Muscle of leg (tissue), 11 donors: ENCODE results near the gene MAST3. TPM values are rescaled to one million over a fixed set of nuclear protein-coding genes. Genes with fewer than 3 reads are reported as not detected.

ENCODE experiments used
- DNase-seq: peaks from one replicate; pipeline ENCODE4 v3.0.0; 2013
- H3K27ac ChIP-seq: one replicate; pipeline ENCODE4 v1.5.1; 2013; ENCODE audit warnings: mild to moderate bottlenecking, low read length, control low read depth
- H3K27me3 ChIP-seq: one replicate; pipeline ENCODE4 v1.6.1; 2013; ENCODE audit warnings: low read length; ENCODE audit not compliant: control insufficient read depth, insufficient read depth
- H3K36me3 ChIP-seq: one replicate; pipeline ENCODE4 v1.6.1; 2013; ENCODE audit warnings: low read length; ENCODE audit not compliant: control insufficient read depth, insufficient read depth
- H3K4me1 ChIP-seq: one replicate; pipeline ENCODE4 v1.6.1; 2013; ENCODE audit warnings: low read length; ENCODE audit not compliant: control insufficient read depth, insufficient read depth
- H3K4me3 ChIP-seq: one replicate; pipeline ENCODE4 v1.5.1; 2013; ENCODE audit warnings: low read length, control low read depth
- H3K9me3 ChIP-seq: replicated peaks from 2 replicates; pipeline ENCODE4 v1.6.1; 2013; ENCODE audit warnings: low read depth, low read length; ENCODE audit not compliant: control insufficient read depth
- WGBS: methylation state at CpG from one replicate; pipeline ENCODE4 v1.1.5; 2013; ENCODE audit warnings: missing lambda C conversion rate; ENCODE audit not compliant: insufficient coverage; 5-methylcytosine and 5-hydroxymethylcytosine counted together
- polyA plus RNA-seq, 8 donors: library from polyadenylated mRNA; unstranded; fragments of 120-200 nt; gene quantifications; one replicate each; pipeline versions ENCODE4 v1.2.1 to v1.2.3, GENCODE V29; 2013; ENCODE audit warnings: inconsistent platforms in 1 of 8, low replicate concordance in 1 of 8; ENCODE audit not compliant: insufficient read length in 8 of 8, insufficient read depth in 1 of 8
- total RNA-seq: library from RNA; stranded (reverse); fragments of 120-200 nt; gene quantifications from one replicate; pipeline ENCODE4 v1.2.4, GENCODE V29; 2013

MAST3 gene
- total and polyA plus RNA-seq, 9 donors: 3.4 to 12.2 (median 7.6) TPM

- DNase-seq: peak; percentile 37
- Histone ChIP-seq H3K4me3 (peak overlapping the region; percentile 87), H3K27ac (peak overlapping the region; percentile 84), H3K4me1 (peaks cover 20% of the 10 kb centered on the region), H3K9me3 (no peaks in the 10 kb centered on the region), H3K36me3 (peaks cover 18% of the 10 kb centered on the region), H3K27me3 (no peaks in the 10 kb centered on the region)
- WGBS: 5% methylated on average over 32 of the region's 46 CpGs
Measured at GRCh38 chr19:18193388-18194180, 96.0 kb downstream of the MAST3 start.

DNA sequence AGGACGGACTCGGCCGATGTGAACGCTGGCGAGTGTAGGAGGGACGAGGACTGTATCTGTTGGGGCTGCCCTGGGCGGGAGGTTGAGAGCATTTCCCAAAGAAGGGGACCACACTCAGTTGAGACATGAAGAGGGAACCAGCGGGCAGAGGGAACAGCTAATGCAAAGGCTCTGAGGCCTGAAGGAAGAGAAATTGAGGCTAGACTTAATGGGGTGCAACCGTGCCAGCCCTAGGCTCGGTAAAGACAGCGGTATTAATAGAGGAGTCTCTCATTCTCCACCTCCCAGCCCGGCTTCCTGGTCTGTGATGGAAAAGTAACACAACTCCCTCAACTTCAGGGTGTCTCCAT, 96.6 kb downstream of the MAST3 start:
- Histone ChIP-seq H3K36me3 (peaks cover 23% of the 10 kb centered on the region), H3K27ac (peak overlapping the region; percentile 7), H3K27me3 (no peaks in the 10 kb centered on the region), H3K9me3 (no peaks in the 10 kb centered on the region), H3K4me1 (peaks cover 20% of the 10 kb centered on the region), H3K4me3 (peak overlapping the region; percentile 87)
- 56% methylated on average over 7 of the region's 12 CpGs for WGBS
- DNase-seq: no peak

GRCh38 chr19:18194554-18195238, 97.1 kb downstream of the MAST3 start:
- Histone ChIP-seq H3K27ac (no peak overlapping the region), H3K9me3 (no peaks in the 10 kb centered on the region), H3K36me3 (peaks cover 24% of the 10 kb centered on the region), H3K27me3 (no peaks in the 10 kb centered on the region), H3K4me3 (no peak overlapping the region), H3K4me1 (peaks cover 20% of the 10 kb centered on the region)
- WGBS: 31% methylated on average over 18 of the region's 27 CpGs
- peak; percentile 51 for DNase-seq

DNA sequence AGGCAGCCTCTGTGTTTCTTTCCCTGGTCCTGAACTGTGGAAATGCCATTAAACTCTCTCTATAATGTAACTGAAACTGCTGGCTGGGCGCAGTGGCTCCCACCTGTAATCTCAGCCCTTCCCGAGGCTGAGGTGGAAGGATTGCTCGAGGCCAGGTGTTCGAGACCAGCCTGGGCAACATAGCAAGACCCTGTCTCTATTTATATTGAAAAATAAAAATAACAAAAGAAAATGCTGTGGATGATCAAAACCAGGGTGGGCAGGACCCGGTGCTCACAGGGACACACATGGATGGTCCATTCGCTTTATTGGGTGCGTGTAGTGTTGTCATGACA, 98.9 kb downstream of the MAST3 start:
- WGBS: no CpG with 5 or more reads among the region's 7 CpGs
- H3K27ac ChIP-seq: no peak overlapping the region
- no peaks in the 10 kb centered on the region for H3K27me3 ChIP-seq
- no peaks in the 10 kb centered on the region for H3K9me3 ChIP-seq
- peaks cover 20% of the 10 kb centered on the region for H3K4me1 ChIP-seq
- H3K4me3 ChIP-seq: no peak overlapping the region
- no peak for DNase-seq
- peaks cover 29% of the 10 kb centered on the region for H3K36me3 ChIP-seq

- no peak for DNase-seq
- H3K9me3 ChIP-seq: no peaks in the 10 kb centered on the region
- H3K27me3 ChIP-seq: no peaks in the 10 kb centered on the region
- H3K36me3 ChIP-seq: peaks cover 29% of the 10 kb centered on the region
- peaks cover 15% of the 10 kb centered on the region for H3K4me1 ChIP-seq
- H3K27ac ChIP-seq: no peak overlapping the region
- WGBS: 92% methylated on average over 18 of the region's 18 CpGs
- H3K4me3 ChIP-seq: no peak overlapping the region
Measured at GRCh38 chr19:18197306-18197705, 99.7 kb downstream of the MAST3 start.

- Histone ChIP-seq H3K4me3 (no peak overlapping the region), H3K9me3 (no peaks in the 10 kb centered on the region), H3K27ac (no peak overlapping the region), H3K27me3 (peaks cover 1% of the 10 kb centered on the region), H3K36me3 (peaks cover 29% of the 10 kb centered on the region), H3K4me1 (peaks cover 16% of the 10 kb centered on the region)
- no peak for DNase-seq
- WGBS: 75% methylated on average over 5 of the region's 6 CpGs
Measured at GRCh38 chr19:18197941-18198340, 100.4 kb downstream of the MAST3 start.

DNA sequence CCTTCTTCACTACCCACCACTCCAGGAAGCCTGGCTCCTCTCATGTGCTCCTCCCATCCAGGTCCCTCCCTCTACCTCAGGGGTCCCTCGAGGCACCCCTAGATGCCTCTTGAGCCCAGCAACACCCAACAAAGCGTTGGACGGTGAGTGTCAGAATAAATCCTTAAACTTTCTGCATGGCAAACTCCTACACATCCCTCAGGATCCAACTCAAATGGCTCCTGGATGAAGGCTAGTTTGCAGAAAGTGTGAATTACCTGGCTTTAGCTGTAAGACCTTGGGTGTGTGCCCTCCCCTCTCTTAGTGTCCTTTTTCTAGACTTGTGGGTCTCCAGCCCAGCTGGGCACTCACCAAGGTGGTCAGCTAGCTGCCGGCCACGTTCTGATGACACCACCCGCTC, 100.8 kb downstream of the MAST3 start:
- DNase-seq: no peak
- Histone ChIP-seq H3K4me3 (no peak overlapping the region), H3K27ac (no peak overlapping the region), H3K27me3 (peaks cover 3% of the 10 kb centered on the region), H3K36me3 (peaks cover 29% of the 10 kb centered on the region), H3K9me3 (no peaks in the 10 kb centered on the region), H3K4me1 (peaks cover 20% of the 10 kb centered on the region)
- 100% methylated on average over 1 of the region's 6 CpGs for WGBS

Other genes starting within 250 kb of the MAST3 start
- 1.5 TPM for gene JAK3, start 249.8 kb upstream of the MAST3 start, total RNA-seq
- 1 to 10 TPM; 1.3 to 2.7 (median 2.2) TPM for gene JAK3, start 249.8 kb upstream of the MAST3 start, polyA plus RNA-seq
- gene RPL18A, start 237.9 kb upstream of the MAST3 start, total RNA-seq: 2,929 TPM
- 1,000 to 10,000 TPM; 2,380 to 3,065 (median 2,779) TPM for gene RPL18A, start 237.9 kb upstream of the MAST3 start, polyA plus RNA-seq
- not detected for gene SLC5A5, start 225.8 kb upstream of the MAST3 start, total RNA-seq
- under 1 TPM in 4 of 8 donors, not detected in 4; 0.04 to 0.07 (median 0.05) TPM for gene SLC5A5, start 225.8 kb upstream of the MAST3 start, polyA plus RNA-seq
- gene CCDC124, start 164.8 kb upstream of the MAST3 start, total RNA-seq: 16.4 TPM
- 10 to 100 TPM; 58.6 to 78.0 (median 69.7) TPM for gene CCDC124, start 164.8 kb upstream of the MAST3 start, polyA plus RNA-seq
- 1.2 TPM for gene KCNN1, start 130.7 kb upstream of the MAST3 start, total RNA-seq
- gene KCNN1, start 130.7 kb upstream of the MAST3 start, polyA plus RNA-seq: 1 to 10 TPM in 7 of 8 donors, under 1 TPM in 1; 0.65 to 2.5 (median 1.4) TPM
- gene ARRDC2, start 89.6 kb upstream of the MAST3 start, total RNA-seq: 4.9 TPM
- 1 to 10 TPM; 3.4 to 6.7 (median 4.4) TPM for gene ARRDC2, start 89.6 kb upstream of the MAST3 start, polyA plus RNA-seq
- 0.22 TPM for gene IL12RB1, start 10.8 kb upstream of the MAST3 start, total RNA-seq
- under 1 TPM; 0.15 to 0.71 (median 0.32) TPM for gene IL12RB1, start 10.8 kb upstream of the MAST3 start, polyA plus RNA-seq
- 25.0 TPM for gene PIK3R2, start 55.4 kb downstream of the MAST3 start, total RNA-seq
- gene PIK3R2, start 55.4 kb downstream of the MAST3 start, polyA plus RNA-seq: 10 to 100 TPM; 43.7 to 74.7 (median 51.4) TPM
- 4.6 TPM for gene IFI30, start 76.0 kb downstream of the MAST3 start, total RNA-seq
- gene IFI30, start 76.0 kb downstream of the MAST3 start, polyA plus RNA-seq: 1 to 10 TPM in 2 of 8 donors, under 1 TPM in 4, not detected in 2; 0.17 to 5.0 (median 0.51) TPM
- gene MPV17L2, start 95.4 kb downstream of the MAST3 start, total RNA-seq: 3.7 TPM
- 1 to 10 TPM; 5.1 to 7.9 (median 6.4) TPM for gene MPV17L2, start 95.4 kb downstream of the MAST3 start, polyA plus RNA-seq
- gene RAB3A, start 106.3 kb downstream of the MAST3 start, total RNA-seq: 1.5 TPM
- 1 to 10 TPM; 3.2 to 5.4 (median 4.0) TPM for gene RAB3A, start 106.3 kb downstream of the MAST3 start, polyA plus RNA-seq
- gene PDE4C, start 128.7 kb downstream of the MAST3 start, total RNA-seq: 3.3 TPM
- gene PDE4C, start 128.7 kb downstream of the MAST3 start, polyA plus RNA-seq: 10 to 100 TPM in 2 of 8 donors, 1 to 10 TPM in 6; 1.5 to 15.2 (median 4.6) TPM
- gene IQCN, start 176.7 kb downstream of the MAST3 start, total RNA-seq: 1.5 TPM
- gene IQCN, start 176.7 kb downstream of the MAST3 start, polyA plus RNA-seq: 1 to 10 TPM; 2.0 to 5.9 (median 3.2) TPM
- 75.5 TPM for gene JUND, start 183.8 kb downstream of the MAST3 start, total RNA-seq
- 100 to 1,000 TPM in 7 of 8 donors, 10 to 100 TPM in 1; 75.1 to 178 (median 145) TPM for gene JUND, start 183.8 kb downstream of the MAST3 start, polyA plus RNA-seq
- 129 TPM for gene LSM4, start 225.3 kb downstream of the MAST3 start, total RNA-seq
- 100 to 1,000 TPM in 2 of 8 donors, 10 to 100 TPM in 6; 85.2 to 112 (median 93.2) TPM for gene LSM4, start 225.3 kb downstream of the MAST3 start, polyA plus RNA-seq
- gene PGPEP1, start 242.8 kb downstream of the MAST3 start, total RNA-seq: 10.8 TPM
- 10 to 100 TPM in 2 of 8 donors, 1 to 10 TPM in 6; 7.7 to 14.9 (median 9.3) TPM for gene PGPEP1, start 242.8 kb downstream of the MAST3 start, polyA plus RNA-seq